Left ventricle myocardium superior (tissue), 1 donor: ENCODE measurements around the gene GPR108. TPM values are rescaled to one million over a fixed set of nuclear protein-coding genes. Genes with fewer than 3 reads are reported as not detected.
"Not testable (repeated sequence)": the region's sequence is repeated elsewhere in the genome, so short reads cannot be mapped to it uniquely, and the experiment has no call there.

ENCODE experiments used
- ATAC-seq: fragments of 200-7000 bp; cut with Tn5 transposase; one replicate; pipeline ENCODE4 v1.9.1; 2020; ENCODE audit warnings: mild to moderate bottlenecking, moderate library complexity
- DNase-seq: peaks from one replicate; pipeline ENCODE4 v3.0.0-alpha.2; 2020
- intact Hi-C: fragments of 100-400 bp; cut with micrococcal nuclease; formaldehyde crosslinking; loops from one replicate; pipeline ENCODE4 v1.11.0; 2022
- total RNA-seq: library from RNA; stranded (reverse); fragmentation: NEBNext Ultra II Directional; extraction: Animal tissue kit (Norgen Biotek cat#: 25700); gene quantifications from one replicate; pipeline ENCODE4 v1.2.1, GENCODE V29; 2021
- donor health status: DM: no; HTN: yes; CAD: no; lungs with severe emphysema.

GPR108 gene
- total RNA-seq, 1 donor from 2014 or later: 28.1 TPM

GRCh38 chr19:6712692-6713670, 24.4 kb downstream of the GPR108 start:
- DNase-seq (peak; percentile 20), ATAC-seq (no peak)
- intact Hi-C loops: no loop called here

GRCh38 chr19:6712231-6712630, 25.1 kb downstream of the GPR108 start:
- intact Hi-C loops: no loop called here
- DNase-seq (peak; percentile 15), ATAC-seq (no peak)

- ATAC-seq: no peak
- intact Hi-C loops: no loop called here
- DNase-seq: no peak
Measured at GRCh38 chr19:6711605-6712004, 25.8 kb downstream of the GPR108 start.

GRCh38 chr19:6711078-6711361, 26.4 kb downstream of the GPR108 start:
- intact Hi-C loops: no loop called here
- ATAC-seq: no peak
- DNase-seq: no peak

GRCh38 chr19:6710273-6711077, 26.9 kb downstream of the GPR108 start:
- ATAC-seq (no peak), DNase-seq (no peak)
- intact Hi-C loops: no loop called here

- ATAC-seq (no peak), DNase-seq (no peak)
- intact Hi-C loops: no loop called here
Measured at GRCh38 chr19:6709549-6709948, 27.8 kb downstream of the GPR108 start.

GRCh38 chr19:6708913-6709312, 28.5 kb downstream of the GPR108 start:
- intact Hi-C loops, DNase-seq: not testable (repeated sequence)

GRCh38 chr19:6708346-6708745, 29.0 kb downstream of the GPR108 start:
- no peak for DNase-seq
- ATAC-seq: no peak
- intact Hi-C loops: no loop called here

More at GRCh38 chr19:6708913-6709312, 28.5 kb downstream of the GPR108 start:
- not testable (repeated sequence) for ATAC-seq

GRCh38 chr19:6707658-6708018, 29.7 kb downstream of the GPR108 start:
- ATAC-seq (no peak), DNase-seq (no peak)
- intact Hi-C loops: no loop called here

GRCh38 chr19:6707011-6707657, 30.2 kb downstream of the GPR108 start:
- ATAC-seq (no peak), DNase-seq (no peak)
- intact Hi-C loops: no loop called here

- DNase-seq (no peak), ATAC-seq (no peak)
- intact Hi-C loops: no loop called here
Measured at GRCh38 chr19:6706633-6706958, 30.8 kb downstream of the GPR108 start.

- DNase-seq (no peak), ATAC-seq (no peak)
- intact Hi-C loops: no loop called here
Measured at GRCh38 chr19:6705931-6706632, 31.3 kb downstream of the GPR108 start.

- ATAC-seq (no peak), DNase-seq (no peak)
- intact Hi-C loops: no loop called here
Measured at GRCh38 chr19:6700586-6701316, 36.6 kb downstream of the GPR108 start.

- ATAC-seq (no peak), DNase-seq (no peak)
- intact Hi-C loops: no loop called here
Measured at GRCh38 chr19:6699935-6700334, 37.4 kb downstream of the GPR108 start.

GRCh38 chr19:6697291-6697690, 40.1 kb downstream of the GPR108 start:
- intact Hi-C loops: no loop called here
- DNase-seq (no peak), ATAC-seq (no peak)

- intact Hi-C loops: no loop called here
- DNase-seq (no peak), ATAC-seq (no peak)
Measured at GRCh38 chr19:6696239-6696820, 41.0 kb downstream of the GPR108 start.

GRCh38 chr19:6694147-6694815, 43.1 kb downstream of the GPR108 start:
- intact Hi-C loops: no loop called here
- DNase-seq: no peak
- ATAC-seq: no peak

- DNase-seq (no peak), ATAC-seq (no peak)
- intact Hi-C loops: no loop called here
Measured at GRCh38 chr19:6693681-6694080, 43.7 kb downstream of the GPR108 start.
